K562 (cell line): Measurements from ENCODE around the gene REEP3. TPM values are rescaled to one million over a fixed set of nuclear protein-coding genes. Genes with fewer than 3 reads are reported as not detected.

ENCODE experiments used
- ATAC-seq: fragments of 200-7000 bp; cut with Tn5 transposase; 3 replicates; pipeline ENCODE4 v1.9.1; 2020; ENCODE audit warnings: moderate library complexity
- BruUV-seq: library from RNA; stranded (reverse); fragments of 400-500 nt; replicated peaks from 2 replicates; lab custom pipeline; 2021; lab: Mats Ljungman, UMichigan
- CTCF ChIA-PET: fragments of 300-600 bp; formaldehyde crosslinking; extraction: SDS; loops from one replicate; lab custom pipeline; 2021; ENCODE audit warnings: low intra/inter-chr PET ratio; lab: Yijun Ruan, JAX
- POLR2A ChIA-PET: fragments of 300-600, 350-650 bp; sonication (Branson Sonifier 250); formaldehyde crosslinking; extraction: SDS; loops from one replicate; lab custom pipeline; 2021; ENCODE audit warnings: antibody characterized with exemption, inconsistent platforms; lab: Yijun Ruan, JAX
- DNase-seq, 4 experiments: peaks; one replicate each; pipeline versions ENCODE4 v3.0.0 to v3.0.0-alpha.2; 2011 to 2018; ENCODE audit warnings: low spot score in 3 of 4, mixed read lengths in 3 of 4; ENCODE audit errors: extremely low read depth in 1 of 4
- FAIRE-seq: peaks from 2 replicates; lab custom pipeline; 2011; peaks lifted over from hg19 to GRCh38; lab: Jason Lieb, UNC
- H2AFZ ChIP-seq: 2 replicates; pipeline ENCODE4 v1.6.0; 2011; ENCODE audit warnings: low read depth, low read length, control low read depth, inconsistent platforms
- H3K27ac ChIP-seq: fragments of 200-600 bp; 3 replicates; pipeline ENCODE4 v1.8.0; 2011; ENCODE audit warnings: low read depth, mild to moderate bottlenecking, control low read depth, inconsistent platforms, low read length, moderate library complexity, mixed read lengths; ENCODE audit errors: extremely low read depth
- H3K27me3 ChIP-seq, 2 experiments: fragments of 300-600 bp in 1 of 2; 2 replicates in 1 of 2; 3 replicates in 1 of 2; pipeline versions ENCODE4 v1.6.0 to v1.8.0; 2011; ENCODE audit warnings: inconsistent platforms in 2 of 2, low read length in 2 of 2, mild to moderate bottlenecking in 1 of 2, mixed read lengths in 1 of 2, moderate library complexity in 1 of 2; ENCODE audit not compliant: control insufficient read depth in 2 of 2, insufficient read depth in 2 of 2
- H3K36me3 ChIP-seq: fragments of 300-600 bp; 3 replicates; pipeline ENCODE4 v1.8.0; 2011; ENCODE audit warnings: mild to moderate bottlenecking, low read length, inconsistent platforms; ENCODE audit not compliant: control insufficient read depth, insufficient read depth
- H3K4me1 ChIP-seq, 2 experiments: fragments of 200-600 bp in 1 of 2; replicated peaks in 1 of 2; 2 replicates in 1 of 2; 3 replicates in 1 of 2; pipeline versions ENCODE4 v1.5.1 to v1.8.0; 2011; ENCODE audit warnings: inconsistent platforms in 2 of 2, low read length in 2 of 2, mild to moderate bottlenecking in 1 of 2, mixed read lengths in 1 of 2, moderate library complexity in 1 of 2; ENCODE audit not compliant: control insufficient read depth in 2 of 2, insufficient read depth in 2 of 2
- H3K4me2 ChIP-seq: 2 replicates; pipeline ENCODE4 v1.6.1; 2011; ENCODE audit warnings: low read length, control low read depth, inconsistent platforms, mixed read lengths; ENCODE audit not compliant: insufficient read depth
- H3K4me3 ChIP-seq: fragments of 200-600 bp; sonication (generic), shearing (Covaris generic); 2 replicates; pipeline ENCODE4 v1.5.1; 2016; ENCODE audit warnings: control low read depth, inconsistent platforms
- H3K79me2 ChIP-seq: fragments of 200-600 bp; 3 replicates; pipeline ENCODE4 v1.8.0; 2011; ENCODE audit warnings: low read length, inconsistent platforms; ENCODE audit not compliant: control insufficient read depth, insufficient read depth
- H3K9ac ChIP-seq, 2 experiments: 2 replicates each; pipeline versions ENCODE4 v1.6.0 to v1.6.1; 2011; ENCODE audit warnings: low read depth in 2 of 2, low read length in 2 of 2, control low read depth in 1 of 2, inconsistent platforms in 1 of 2, mild to moderate bottlenecking in 1 of 2, mixed read lengths in 1 of 2; ENCODE audit not compliant: insufficient read depth in 1 of 2
- H3K9me1 ChIP-seq: one replicate; pipeline ENCODE4 v1.6.0; 2011; ENCODE audit warnings: inconsistent platforms, mild to moderate bottlenecking, low read length, moderate library complexity; ENCODE audit not compliant: control insufficient read depth, insufficient read depth
- H3K9me3 ChIP-seq: replicated peaks from 2 replicates; pipeline ENCODE4 v1.5.1; 2011; ENCODE audit warnings: low read depth, low read length, inconsistent platforms; ENCODE audit not compliant: control insufficient read depth, insufficient read depth
- H4K20me1 ChIP-seq: replicated peaks from 2 replicates; pipeline ENCODE4 v1.6.1; 2011; ENCODE audit warnings: low read length, inconsistent platforms, mixed read lengths; ENCODE audit not compliant: control insufficient read depth, insufficient read depth
- ARID1B ChIP-seq: fragments of 450-650 bp; IDR thresholded peaks from 2 replicates; pipeline ENCODE4 v1.6.1; 2016; ENCODE audit warnings: antibody characterized with exemption, mild to moderate bottlenecking, inconsistent platforms
- BRD4 ChIP-seq: fragments of 200-600 bp; sonication (generic); IDR thresholded peaks from 2 replicates; pipeline ENCODE4 v1.6.1; 2017; ENCODE audit warnings: inconsistent platforms
- GABPA ChIP-seq: fragments of 200-800 bp; sonication (Bioruptor generic); conservative IDR thresholded peaks from 2 replicates; pipeline ENCODE4 v1.6.1; 2016; ENCODE audit warnings: low read depth, missing genetic modification characterization, missing compliant biosample characterization
- ZNF316 ChIP-seq: fragments of 450-650 bp; IDR thresholded peaks from 2 replicates; pipeline ENCODE4 v1.6.1; 2016
- ZNF766 ChIP-seq: fragments of 200-800 bp; sonication (Bioruptor generic); conservative IDR thresholded peaks from 2 replicates; pipeline ENCODE4 v1.6.1; 2016; ENCODE audit warnings: missing genetic modification characterization, missing compliant biosample characterization
- WGBS: fragments of 100-300 bp; shearing (Covaris generic); methylation state at CpG from one replicate; pipeline ENCODE4 v1.1.6; 2016; ENCODE audit warnings: low coverage, mixed read lengths; ENCODE audit not compliant: insufficient coverage; ENCODE audit errors: missing lambda C conversion rate; 5-methylcytosine and 5-hydroxymethylcytosine counted together
- in situ Hi-C: fragments of 300-500 bp; cut with MboI; formaldehyde crosslinking; loops from 4 replicates; pipeline ENCODE4 v1.15.0; 2018; ENCODE audit warnings: inconsistent platforms, mixed read lengths
- intact Hi-C: fragments of 100-400 bp; cut with micrococcal nuclease; formaldehyde crosslinking; loops from 2 replicates; pipeline ENCODE4 v1.14.2; 2022
- polyA plus RNA-seq, 8 experiments: library from polyadenylated mRNA; depleted of rRNA in 4 of 8; stranded (reverse) in 5 of 8; unstranded in 3 of 8; fragments of >200 nt; fragmentation: Nextera tagmentation in 2 of 8; fragmentation: Illumina TruSeq in 1 of 8; extraction: Ambion mirVana in 2 of 8; extraction: Trizol in 1 of 8; gene quantifications; 2 replicates each; pipeline versions ENCODE4 v1.2.1 to v1.2.3, GENCODE V29; 2011 to 2014; ENCODE audit warnings: inconsistent platforms in 1 of 8, missing spikeins in 1 of 8
- total RNA-seq, 7 experiments: library from RNA; depleted of rRNA in 6 of 7; stranded (reverse); fragments of >200 nt in 6 of 7; fragmentation: Illumina TruSeq in 2 of 7; extraction: Trizol in 2 of 7; gene quantifications; 2 replicates each; pipeline versions ENCODE4 v1.2.1 to v1.2.3, GENCODE V29; 2011 to 2021; ENCODE audit warnings: low replicate concordance in 1 of 7

Gene REEP3
- total and polyA plus RNA-seq, 9 of the 15 experiments (the other 6 are each of a cell fraction or from before 2014, with no cell fraction given): 3.4 to 13.4 (median 9.2) TPM

DNA sequence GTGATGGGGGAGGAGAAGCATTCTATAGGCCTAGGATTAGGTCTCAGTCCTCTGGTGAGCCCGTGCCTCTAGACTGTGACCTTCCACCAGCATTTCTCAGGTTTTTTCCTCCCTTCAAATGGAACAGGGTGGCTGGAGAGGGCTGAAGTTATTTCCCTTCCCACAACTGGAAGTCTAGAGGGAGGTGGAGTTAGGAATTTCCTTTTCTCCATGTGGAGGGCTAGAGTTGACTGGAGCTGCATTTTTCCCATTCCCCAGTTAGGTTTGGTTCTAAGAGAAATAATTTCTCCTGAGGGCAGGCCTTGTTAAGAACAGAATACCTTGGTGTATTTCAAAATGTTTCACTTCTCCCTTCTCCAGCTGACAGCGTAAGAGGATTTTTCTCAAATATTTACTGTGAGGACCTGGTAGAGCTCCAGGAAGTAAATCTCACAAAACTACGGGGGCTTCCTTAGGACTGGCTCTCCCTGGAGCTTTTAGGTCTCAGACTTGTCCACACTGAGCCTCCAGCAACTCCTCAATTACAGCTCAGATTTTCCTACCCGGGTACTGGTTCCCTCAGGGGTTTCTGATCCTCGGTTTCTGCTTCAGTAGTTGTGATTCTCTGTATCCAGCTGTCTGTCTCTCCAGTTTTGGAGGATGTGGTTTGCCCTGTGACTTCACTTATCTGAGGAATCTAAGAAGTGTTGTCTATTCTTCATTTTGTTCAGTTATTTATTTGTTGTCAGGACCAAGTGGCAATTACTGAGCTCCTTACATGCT is 6.0 kb upstream of the REEP3 start (continued):
- TF ChIP-seq ARID1B (0 out of 2 replicates have a peak, but pooled peaks have one; percentile 11), GABPA (tag) (peak; percentile 50; the same call in 1 of the 2 replicates), ZNF766 (CRISPR knock-in tag) (peak; percentile 71)

- no peak overlapping the region for H3K4me3 ChIP-seq
- ChIA-PET POLR2A (interaction anchor here (0.7 to 5.6 kb wide), 3 partner anchors 11 to 247 kb away, joined by 3 to 46 read pairs (median 4); no protein-coding TSS in a partner anchor), CTCF (no interaction called here)
- FAIRE-seq (no peak), ATAC-seq (no peak), DNase-seq (no peak)
- peaks cover 6% of the 10 kb centered on the region for H3K9me3 ChIP-seq
- H3K4me2 ChIP-seq: no peak overlapping the region
- intact Hi-C loops: no loop called here
- BruUV-seq: no TSS peak
- peaks cover 93% of the 10 kb centered on the region for H3K79me2 ChIP-seq
- H3K27me3 ChIP-seq: no peaks in the 10 kb centered on the region
- no peak overlapping the region for H2AFZ ChIP-seq
- 89% methylated on average over 1 of the region's 1 CpG for WGBS
- H3K4me1 ChIP-seq: peaks cover 4 to 5% of the 10 kb centered on the region in 2 experiments
- H3K27ac ChIP-seq: no peak overlapping the region
- TF ChIP-seq ZNF316 (peak; percentile 65; the same call in 1 of the 2 replicates), BRD4 (no peak)
- in situ Hi-C loops: no loop called here
- H3K9ac ChIP-seq: no peak overlapping the region
- H3K36me3 ChIP-seq: no peaks in the 10 kb centered on the region; the same call in 1 of the 3 replicates
- H4K20me1 ChIP-seq: no peaks in the 10 kb centered on the region
- H3K9me1 ChIP-seq: no peaks in the 10 kb centered on the region
Observed at GRCh38 chr10:63516207-63516606, 5.0 kb upstream of the REEP3 start.
